Measurements from ENCODE around the gene BCL2L12.
"Not testable (repeated sequence)": the region's sequence is repeated elsewhere in the genome, so short reads cannot be mapped to it uniquely, and the experiment has no call there.

BCL2L12 gene

GRCh38 chr19:49665351-49666119 is at the start of gene BCL2L12, which contains the start of gene IRF3:
TSS of gene BCL2L12 (plus strand) at chr19:49665933. CDS start at chr19:49666693, 760 bp downstream.
TSS of gene IRF3 (minus strand) at chr19:49665857. CDS start at chr19:49664838, 1,019 bp downstream.
- DNase-seq, result peak; percentile 98

- no peak for DNase-seq
Observed at GRCh38 chr19:49616532-49616931, 49.2 kb upstream of the BCL2L12 start.

- no peak for DNase-seq
Observed at GRCh38 chr19:49616945-49617344, 48.8 kb upstream of the BCL2L12 start.

GRCh38 chr19:49617860-49618259 is 47.9 kb upstream of the BCL2L12 start:
- not testable (repeated sequence) for DNase-seq

- no peak for DNase-seq
Observed at GRCh38 chr19:49624967-49625910, 40.5 kb upstream of the BCL2L12 start.

GRCh38 chr19:49626226-49626625 is 39.5 kb upstream of the BCL2L12 start:
- no peak for DNase-seq

- DNase-seq, result no peak
Observed at GRCh38 chr19:49629659-49630058, 36.1 kb upstream of the BCL2L12 start.

GRCh38 chr19:49631014-49631588 is 34.6 kb upstream of the BCL2L12 start:
- no peak for DNase-seq

GRCh38 chr19:49631610-49632192 is 34.0 kb upstream of the BCL2L12 start:
- no peak for DNase-seq

GRCh38 chr19:49632576-49632975 is 33.2 kb upstream of the BCL2L12 start:
- no peak for DNase-seq

- not testable (repeated sequence) for DNase-seq
Observed at GRCh38 chr19:49633273-49633672, 32.5 kb upstream of the BCL2L12 start.

GRCh38 chr19:49635530-49636232 is 30.1 kb upstream of the BCL2L12 start:
- peak; percentile 34 for DNase-seq

GRCh38 chr19:49636233-49636932 is 29.4 kb upstream of the BCL2L12 start:
- no peak for DNase-seq

- peak; percentile 71 for DNase-seq
Observed at GRCh38 chr19:49637821-49638738, 27.7 kb upstream of the BCL2L12 start.

- DNase-seq, result no peak
Observed at GRCh38 chr19:49639401-49640112, 26.2 kb upstream of the BCL2L12 start.

- peak; percentile 100 for DNase-seq
Observed at GRCh38 chr19:49640113-49640898, 25.4 kb upstream of the BCL2L12 start, which contains the start of gene RRAS. TSS of gene RRAS (minus strand) at chr19:49640143. CDS start at chr19:49640098, 45 bp downstream.

- DNase-seq, result peak; percentile 100
Observed at GRCh38 chr19:49641688-49642491, 23.8 kb upstream of the BCL2L12 start, which contains the start of gene SCAF1. TSS of gene SCAF1 (plus strand) at chr19:49642209. CDS start at chr19:49645027, 2,818 bp downstream.
